Liver (tissue), 9 donors: ENCODE results near the gene SP3. TPM values are rescaled to one million over a fixed set of nuclear protein-coding genes. Genes with fewer than 3 reads are reported as not detected.

Source experiments
- DNase-seq: peaks from one replicate; pipeline ENCODE4 v3.0.0-alpha.2; 2017; ENCODE audit warnings: low spot score
- H3K27ac ChIP-seq, 2 donors: one replicate each; pipeline ENCODE4 v1.7.0; 2013; ENCODE audit warnings: inconsistent platforms in 2 of 2, low read length in 2 of 2, control low read depth in 1 of 2, low read depth in 1 of 2, mild to moderate bottlenecking in 1 of 2
- H3K27me3 ChIP-seq, 4 donors: one replicate each; pipeline versions ENCODE4 v1.6.1 to v1.7.0; 2013; ENCODE audit warnings: low read length in 3 of 4, inconsistent platforms in 1 of 4, mild to moderate bottlenecking in 1 of 4, moderate library complexity in 1 of 4; ENCODE audit not compliant: control insufficient read depth in 4 of 4, insufficient read depth in 4 of 4
- H3K36me3 ChIP-seq, 4 donors: one replicate each; pipeline versions ENCODE4 v1.6.1 to v1.7.0; 2013; ENCODE audit warnings: low read length in 3 of 4, mild to moderate bottlenecking in 3 of 4, low read depth in 1 of 4, moderate library complexity in 1 of 4; ENCODE audit not compliant: control insufficient read depth in 4 of 4, insufficient read depth in 3 of 4
- H3K4me1 ChIP-seq, 4 donors: one replicate each; pipeline versions ENCODE4 v1.6.1 to v1.7.0; 2013; ENCODE audit warnings: low read length in 3 of 4, mild to moderate bottlenecking in 3 of 4, moderate library complexity in 1 of 4; ENCODE audit not compliant: control insufficient read depth in 4 of 4, insufficient read depth in 4 of 4
- H3K4me3 ChIP-seq, 3 donors: one replicate each; pipeline versions ENCODE4 v1.6.1 to v1.7.0; 2013; ENCODE audit warnings: low read length in 3 of 3, control low read depth in 1 of 3, low read depth in 1 of 3, mild to moderate bottlenecking in 1 of 3
- H3K9ac ChIP-seq, 2 donors: one replicate each; pipeline ENCODE4 v1.7.0; 2013; ENCODE audit warnings: low read length in 2 of 2, mild to moderate bottlenecking in 2 of 2, moderate library complexity in 2 of 2, control low read depth in 1 of 2, low read depth in 1 of 2
- H3K9me3 ChIP-seq, 4 donors: one replicate each; pipeline versions ENCODE4 v1.6.1 to v1.7.0; 2013; ENCODE audit warnings: low read length in 3 of 4; ENCODE audit not compliant: control insufficient read depth in 4 of 4
- EGR1 ChIP-seq, 2 donors: IDR thresholded peaks; 2 replicates each; pipeline ENCODE4 v1.6.1; 2016 to 2018; ENCODE audit warnings: antibody characterized with exemption in 2 of 2, low read depth in 2 of 2
- FOXA2 ChIP-seq: IDR thresholded peaks from 2 replicates; pipeline ENCODE4 v1.6.1; 2016; ENCODE audit warnings: antibody characterized with exemption
- GABPA ChIP-seq, 2 donors: IDR thresholded peaks in 1 of 2; conservative IDR thresholded peaks in 1 of 2; 2 replicates each; pipeline ENCODE4 v1.6.1; 2016; ENCODE audit warnings: antibody characterized with exemption in 2 of 2, mild to moderate bottlenecking in 1 of 2, moderate library complexity in 1 of 2
- HNF4A ChIP-seq, 2 donors: conservative IDR thresholded peaks; 2 replicates each; pipeline ENCODE4 v1.6.1; 2016; ENCODE audit warnings: antibody characterized with exemption in 2 of 2, mild to moderate bottlenecking in 2 of 2
- HNF4G ChIP-seq: IDR thresholded peaks from 2 replicates; pipeline ENCODE4 v1.6.1; 2016; ENCODE audit warnings: antibody characterized with exemption
- JUND ChIP-seq, 2 donors: IDR thresholded peaks; 2 replicates each; pipeline ENCODE4 v1.6.1; 2016; ENCODE audit warnings: antibody characterized with exemption in 2 of 2
- NR2F2 ChIP-seq: IDR thresholded peaks from 2 replicates; pipeline ENCODE4 v1.6.1; 2016; ENCODE audit warnings: antibody characterized with exemption
- RAD21 ChIP-seq, 2 donors: IDR thresholded peaks; 2 replicates each; pipeline ENCODE4 v1.6.1; 2016; ENCODE audit warnings: antibody characterized with exemption in 2 of 2, mild to moderate bottlenecking in 2 of 2
- RXRA ChIP-seq, 2 donors: IDR thresholded peaks; 2 replicates each; pipeline ENCODE4 v1.6.1; 2017 to 2018; ENCODE audit warnings: antibody characterized with exemption in 2 of 2, mild to moderate bottlenecking in 1 of 2
- SP1 ChIP-seq: IDR thresholded peaks from 2 replicates; pipeline ENCODE4 v1.6.1; 2018; ENCODE audit warnings: antibody characterized with exemption, mild to moderate bottlenecking
- TAF1 ChIP-seq: conservative IDR thresholded peaks from 2 replicates; pipeline ENCODE4 v1.6.1; 2016; ENCODE audit warnings: antibody characterized with exemption, mild to moderate bottlenecking
- YY1 ChIP-seq: IDR thresholded peaks from 2 replicates; pipeline ENCODE4 v1.6.1; 2016; ENCODE audit warnings: antibody characterized with exemption, mild to moderate bottlenecking
- WGBS: extraction: QIAGEN DNeasy Blood & Tissue Kit; methylation state at CpG from one replicate; pipeline ENCODE4 v1.1.7; 2013; 5-methylcytosine and 5-hydroxymethylcytosine counted together
- polyA plus RNA-seq, 2 donors: library from polyadenylated mRNA; stranded (reverse) in 1 of 2; unstranded in 1 of 2; fragments of 200-250 nt in 1 of 2; fragments of >200 nt in 1 of 2; fragmentation: Nextera tagmentation in 1 of 2; extraction: Ambion mirVana in 1 of 2; gene quantifications; one replicate each; pipeline versions ENCODE4 v1.2.1 to v1.2.3, GENCODE V29; 2013 to 2015
- total RNA-seq, 2 donors: library from RNA; depleted of rRNA; stranded (reverse); fragments of >200 nt; gene quantifications; one replicate each; pipeline ENCODE4 v1.2.3, GENCODE V29; 2014
- TF ChIP-seq, protein P1 (sequence below): IDR thresholded peaks from 2 replicates; pipeline ENCODE4 v1.6.1; 2016; ENCODE audit warnings: antibody characterized with exemption
- TF ChIP-seq, protein P2 (sequence below): IDR thresholded peaks from 2 replicates; pipeline ENCODE4 v1.6.1; 2016; ENCODE audit warnings: antibody characterized with exemption
- TF ChIP-seq, protein P3 (sequence below): fragments of 150-350 bp; IDR thresholded peaks from 2 replicates; pipeline ENCODE4 v1.5.1; 2017; ENCODE audit warnings: improper control_type of control experiment, low read depth, low read length; ENCODE audit not compliant: missing input control
- TF ChIP-seq, protein P4 (sequence below): IDR thresholded peaks from 2 replicates; pipeline ENCODE4 v1.6.1; 2016; ENCODE audit warnings: antibody characterized with exemption
- donor health status: healthy.
- donor health status: healthy.
- donor health status: healthy.
- donor health status: healthy.
- donor health status: healthy.

SP3 gene
- total and polyA plus RNA-seq, 4 donors, result 10.0 to 83.7 (median 33.2) TPM

DNA sequence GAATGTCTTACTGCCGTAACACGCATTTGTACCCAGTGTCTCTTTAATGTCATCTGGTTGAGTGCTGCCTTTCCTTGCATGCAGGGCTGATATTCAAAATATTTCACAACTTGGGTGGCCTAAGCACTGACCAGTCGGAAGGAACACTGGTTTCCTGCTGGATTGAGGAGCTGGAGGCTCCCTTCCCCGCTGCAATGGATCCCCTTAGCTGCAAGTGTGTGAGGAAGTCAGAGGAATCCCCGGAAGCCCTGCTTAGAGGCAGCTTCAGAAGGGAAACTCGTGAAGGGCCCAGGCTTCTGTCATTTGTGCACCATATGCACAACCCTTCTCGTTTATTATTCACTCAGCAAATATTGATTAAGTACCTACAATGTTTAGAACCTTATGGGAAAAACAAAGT, 33.2 kb upstream of the SP3 start (continued):
- TF ChIP-seq, protein P1, sequence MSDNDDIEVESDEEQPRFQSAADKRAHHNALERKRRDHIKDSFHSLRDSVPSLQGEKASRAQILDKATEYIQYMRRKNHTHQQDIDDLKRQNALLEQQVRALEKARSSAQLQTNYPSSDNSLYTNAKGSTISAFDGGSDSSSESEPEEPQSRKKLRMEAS, result no peak

DNA sequence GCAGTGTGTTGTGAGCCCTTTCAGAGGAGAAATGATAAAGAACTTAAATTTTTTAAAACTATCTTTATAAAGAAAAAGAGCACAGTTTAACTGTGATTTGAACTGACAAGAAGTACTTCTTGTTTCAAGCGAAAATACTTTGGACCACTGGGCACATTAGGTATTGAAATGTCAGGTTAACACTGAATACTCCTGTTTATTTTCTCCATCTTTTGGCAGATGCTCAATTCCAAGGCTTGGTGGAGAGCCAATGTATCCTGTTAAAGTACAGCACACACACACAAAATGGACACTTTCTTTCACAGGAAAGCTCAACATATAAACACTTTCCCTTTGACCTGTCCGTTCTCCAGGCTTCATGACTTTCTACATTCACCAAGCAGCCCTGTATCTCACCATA, 32.6 kb upstream of the SP3 start:
- DNase-seq, result no peak
- peaks cover 1 to 27% (median 25%) of the 10 kb centered on the region in 4 donors for H3K4me1 ChIP-seq
- no peak overlapping the region for H3K4me3 ChIP-seq
- no peaks in the 10 kb centered on the region for H3K36me3 ChIP-seq
- peak overlapping the region; percentile 71 to 77 for H3K27ac ChIP-seq
- WGBS, result 29% methylated on average over 2 of the region's 2 CpGs
- H3K27me3 ChIP-seq, result no peaks in the 10 kb centered on the region
- TF ChIP-seq, protein P2, sequence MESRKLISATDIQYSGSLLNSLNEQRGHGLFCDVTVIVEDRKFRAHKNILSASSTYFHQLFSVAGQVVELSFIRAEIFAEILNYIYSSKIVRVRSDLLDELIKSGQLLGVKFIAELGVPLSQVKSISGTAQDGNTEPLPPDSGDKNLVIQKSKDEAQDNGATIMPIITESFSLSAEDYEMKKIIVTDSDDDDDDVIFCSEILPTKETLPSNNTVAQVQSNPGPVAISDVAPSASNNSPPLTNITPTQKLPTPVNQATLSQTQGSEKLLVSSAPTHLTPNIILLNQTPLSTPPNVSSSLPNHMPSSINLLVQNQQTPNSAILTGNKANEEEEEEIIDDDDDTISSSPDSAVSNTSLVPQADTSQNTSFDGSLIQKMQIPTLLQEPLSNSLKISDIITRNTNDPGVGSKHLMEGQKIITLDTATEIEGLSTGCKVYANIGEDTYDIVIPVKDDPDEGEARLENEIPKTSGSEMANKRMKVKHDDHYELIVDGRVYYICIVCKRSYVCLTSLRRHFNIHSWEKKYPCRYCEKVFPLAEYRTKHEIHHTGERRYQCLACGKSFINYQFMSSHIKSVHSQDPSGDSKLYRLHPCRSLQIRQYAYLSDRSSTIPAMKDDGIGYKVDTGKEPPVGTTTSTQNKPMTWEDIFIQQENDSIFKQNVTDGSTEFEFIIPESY, result no peak
- TF ChIP-seq RXRA (IDR thresholded peaks at IDR 0.05) (no peak), RAD21 (IDR thresholded peaks at IDR 0.05) (peak; percentile 4 to 46), GABPA (IDR thresholded peaks at IDR 0.05 in 1 of 2, conservative IDR thresholded peaks at IDR 0.05 in 1 of 2) (no peak), YY1 (peak; percentile 95), FOXA2 (peak; percentile 61), HNF4A (conservative IDR thresholded peaks at IDR 0.05) (peak in 1 of 2 donors; percentile 33), NR2F2 (no peak), EGR1 (IDR thresholded peaks at IDR 0.05; ENCODE audit: low read depth in 2 of 2) (no peak)
- TF ChIP-seq, protein P3, sequence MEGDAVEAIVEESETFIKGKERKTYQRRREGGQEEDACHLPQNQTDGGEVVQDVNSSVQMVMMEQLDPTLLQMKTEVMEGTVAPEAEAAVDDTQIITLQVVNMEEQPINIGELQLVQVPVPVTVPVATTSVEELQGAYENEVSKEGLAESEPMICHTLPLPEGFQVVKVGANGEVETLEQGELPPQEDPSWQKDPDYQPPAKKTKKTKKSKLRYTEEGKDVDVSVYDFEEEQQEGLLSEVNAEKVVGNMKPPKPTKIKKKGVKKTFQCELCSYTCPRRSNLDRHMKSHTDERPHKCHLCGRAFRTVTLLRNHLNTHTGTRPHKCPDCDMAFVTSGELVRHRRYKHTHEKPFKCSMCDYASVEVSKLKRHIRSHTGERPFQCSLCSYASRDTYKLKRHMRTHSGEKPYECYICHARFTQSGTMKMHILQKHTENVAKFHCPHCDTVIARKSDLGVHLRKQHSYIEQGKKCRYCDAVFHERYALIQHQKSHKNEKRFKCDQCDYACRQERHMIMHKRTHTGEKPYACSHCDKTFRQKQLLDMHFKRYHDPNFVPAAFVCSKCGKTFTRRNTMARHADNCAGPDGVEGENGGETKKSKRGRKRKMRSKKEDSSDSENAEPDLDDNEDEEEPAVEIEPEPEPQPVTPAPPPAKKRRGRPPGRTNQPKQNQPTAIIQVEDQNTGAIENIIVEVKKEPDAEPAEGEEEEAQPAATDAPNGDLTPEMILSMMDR, result no peak
- H3K9ac ChIP-seq, result peak overlapping the region in 1 of 2 donors; percentile 39
- H3K9me3 ChIP-seq, result no peaks in the 10 kb centered on the region

DNA sequence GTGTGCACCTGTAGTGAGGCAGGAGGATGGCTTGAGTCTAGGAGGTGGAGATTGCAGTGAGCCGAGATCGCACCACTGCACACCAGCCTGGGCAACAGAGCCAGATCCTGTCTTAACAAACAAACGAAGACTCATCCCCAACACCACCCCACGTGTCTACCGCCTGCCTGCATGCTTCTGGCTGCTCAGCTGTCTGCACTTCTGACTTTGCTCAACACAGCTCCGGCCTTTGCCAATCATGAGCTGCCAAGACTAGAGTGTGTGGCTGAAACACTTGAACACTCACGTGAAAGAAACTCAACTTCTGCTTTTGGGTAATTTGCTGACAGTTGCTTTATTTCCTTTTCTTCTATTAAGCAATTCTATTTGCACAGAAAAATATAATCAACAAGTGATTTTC, 32.1 kb upstream of the SP3 start:
- 19% methylated on average over 7 of the region's 7 CpGs for WGBS
- H3K27ac ChIP-seq, result peak overlapping the region; percentile 71 to 77
- H3K4me3 ChIP-seq, result no peak overlapping the region

More for the DNA sequence above, 32.1 kb upstream of the SP3 start:
- Histone ChIP-seq H3K36me3 (no peaks in the 10 kb centered on the region), H3K4me1 (peaks cover 1 to 31% (median 28%) of the 10 kb centered on the region in 4 donors), H3K9ac (peak overlapping the region in 1 of 2 donors; percentile 39), H3K9me3 (no peaks in the 10 kb centered on the region), H3K27me3 (no peaks in the 10 kb centered on the region)
- DNase-seq, result no peak
- TF ChIP-seq HNF4A (conservative IDR thresholded peaks at IDR 0.05), result peak; percentile 46 to 74
- peak; percentile 43 for TF ChIP-seq SP1
- no peak for TF ChIP-seq HNF4G
- peak; percentile 15 for TF ChIP-seq FOXA2
- no peak for TF ChIP-seq EGR1 (IDR thresholded peaks at IDR 0.05; ENCODE audit: low read depth in 2 of 2)
- TF ChIP-seq RAD21 (IDR thresholded peaks at IDR 0.05), result peak in 1 of 2 donors; percentile 17
- TF ChIP-seq RXRA (IDR thresholded peaks at IDR 0.05), result peak; percentile 26 to 60
- TF ChIP-seq NR2F2, result no peak
- peak in 1 of 2 donors; percentile 24 for TF ChIP-seq GABPA (IDR thresholded peaks at IDR 0.05 in 1 of 2, conservative IDR thresholded peaks at IDR 0.05 in 1 of 2)
- TF ChIP-seq TAF1, result no peak
- TF ChIP-seq, protein P4, sequence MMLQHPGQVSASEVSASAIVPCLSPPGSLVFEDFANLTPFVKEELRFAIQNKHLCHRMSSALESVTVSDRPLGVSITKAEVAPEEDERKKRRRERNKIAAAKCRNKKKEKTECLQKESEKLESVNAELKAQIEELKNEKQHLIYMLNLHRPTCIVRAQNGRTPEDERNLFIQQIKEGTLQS, result no peak
- TF ChIP-seq JUND (IDR thresholded peaks at IDR 0.05), result peak; percentile 22 to 33
- TF ChIP-seq, protein P1, result peak; percentile 91
